Measurements from ENCODE around the gene TRAF7.

Gene TRAF7

GRCh38 chr16:2147981-2148671 is 7.5 kb upstream of the TRAF7 start, which contains the start of gene RAB26:
RAB26 (plus strand) TSS chr16:2148625; CDS start chr16:2148784, 159 bp downstream.
- peak; percentile 83 for DNase-seq (ENCODE audit: low spot score)

GRCh38 chr16:2148714-2149629 is 6.6 kb upstream of the TRAF7 start:
- DNase-seq (ENCODE audit: low spot score), result no peak

GRCh38 chr16:2149630-2150417 is 5.8 kb upstream of the TRAF7 start:
- no peak for DNase-seq (ENCODE audit: low spot score)

- DNase-seq (ENCODE audit: low spot score), result no peak
These were observed 5.0 kb upstream of the TRAF7 start for GRCh38 chr16:2150418-2151187.

- no peak for DNase-seq (ENCODE audit: low spot score)
These were observed 4.1 kb upstream of the TRAF7 start for GRCh38 chr16:2151188-2152091.

- no peak for DNase-seq (ENCODE audit: low spot score)
These were observed 2.7 kb upstream of the TRAF7 start for GRCh38 chr16:2152695-2153506.

- no peak for DNase-seq (ENCODE audit: low spot score)
These were observed 970 bp upstream of the TRAF7 start for GRCh38 chr16:2154533-2155090.

- no peak for DNase-seq (ENCODE audit: low spot score)
These were observed 631 bp downstream of the TRAF7 start for GRCh38 chr16:2155977-2156848.

GRCh38 chr16:2156849-2157224 is 1.3 kb downstream of the TRAF7 start:
- DNase-seq (ENCODE audit: low spot score), result no peak

- DNase-seq (ENCODE audit: low spot score), result no peak
These were observed 2.1 kb downstream of the TRAF7 start for GRCh38 chr16:2157480-2158261.

- no peak for DNase-seq (ENCODE audit: low spot score)
These were observed 2.7 kb downstream of the TRAF7 start for GRCh38 chr16:2158262-2158638.

GRCh38 chr16:2159175-2159838 is 3.7 kb downstream of the TRAF7 start:
- DNase-seq (ENCODE audit: low spot score), result no peak

GRCh38 chr16:2160915-2161551 is 5.5 kb downstream of the TRAF7 start:
- no peak for DNase-seq (ENCODE audit: low spot score)

GRCh38 chr16:2161911-2162310 is 6.3 kb downstream of the TRAF7 start:
- DNase-seq (ENCODE audit: low spot score), result no peak

GRCh38 chr16:2162676-2163118 is 7.1 kb downstream of the TRAF7 start:
- DNase-seq (ENCODE audit: low spot score), result no peak

- DNase-seq (ENCODE audit: low spot score), result no peak
These were observed 7.8 kb downstream of the TRAF7 start for GRCh38 chr16:2163211-2163881.

Data from ecto neural progenitor cell (in vitro differentiated cells).